ENCODE measurements around the gene BMAL1.

Gene BMAL1

GRCh38 chr11:13260963-13261588, 16.5 kb upstream of the BMAL1 start:
- H3K4me3 ChIP-seq (ENCODE audit: low read length in 2 of 2) = peak overlapping the region in 1 of 2 donors; percentile 50
- H3K27ac ChIP-seq (ENCODE audit: low read length) = peak overlapping the region; percentile 68
- H3K9ac ChIP-seq (ENCODE audit: low read length in 2 of 2) = no peak overlapping the region
- no peaks in the 10 kb centered on the region for H3K27me3 ChIP-seq (ENCODE audit: control insufficient read depth in 1 of 2, insufficient read depth in 2 of 2, low read length in 2 of 2)
- no peaks in the 10 kb centered on the region for H3K36me3 ChIP-seq (ENCODE audit: control insufficient read depth in 2 of 2, insufficient read depth in 2 of 2, low read length in 2 of 2)
- H3K4me1 ChIP-seq (ENCODE audit: control insufficient read depth, insufficient read depth, low read length) = peaks cover 22% of the 10 kb centered on the region
- no peaks in the 10 kb centered on the region for H3K9me3 ChIP-seq (ENCODE audit: control insufficient read depth in 2 of 2, low read length in 2 of 2)

GRCh38 chr11:13261591-13262061, 16.0 kb upstream of the BMAL1 start:
- H3K36me3 ChIP-seq (ENCODE audit: control insufficient read depth in 2 of 2, insufficient read depth in 2 of 2, low read length in 2 of 2) = no peaks in the 10 kb centered on the region
- no peaks in the 10 kb centered on the region for H3K27me3 ChIP-seq (ENCODE audit: control insufficient read depth in 1 of 2, insufficient read depth in 2 of 2, low read length in 2 of 2)
- H3K4me3 ChIP-seq (ENCODE audit: low read length in 2 of 2) = peak overlapping the region in 1 of 2 donors; percentile 50
- H3K9ac ChIP-seq (ENCODE audit: low read length in 2 of 2) = no peak overlapping the region
- H3K27ac ChIP-seq (ENCODE audit: low read length) = peak overlapping the region; percentile 68
- no peaks in the 10 kb centered on the region for H3K9me3 ChIP-seq (ENCODE audit: control insufficient read depth in 2 of 2, low read length in 2 of 2)
- peaks cover 22% of the 10 kb centered on the region for H3K4me1 ChIP-seq (ENCODE audit: control insufficient read depth, insufficient read depth, low read length)

GRCh38 chr11:13262096-13262495, 15.5 kb upstream of the BMAL1 start:
- peaks cover 22% of the 10 kb centered on the region for H3K4me1 ChIP-seq (ENCODE audit: control insufficient read depth, insufficient read depth, low read length)
- no peaks in the 10 kb centered on the region for H3K36me3 ChIP-seq (ENCODE audit: control insufficient read depth in 2 of 2, insufficient read depth in 2 of 2, low read length in 2 of 2)
- peak overlapping the region; percentile 68 for H3K27ac ChIP-seq (ENCODE audit: low read length)
- H3K9me3 ChIP-seq (ENCODE audit: control insufficient read depth in 2 of 2, low read length in 2 of 2) = no peaks in the 10 kb centered on the region
- H3K4me3 ChIP-seq (ENCODE audit: low read length in 2 of 2) = no peak overlapping the region
- no peaks in the 10 kb centered on the region for H3K27me3 ChIP-seq (ENCODE audit: control insufficient read depth in 1 of 2, insufficient read depth in 2 of 2, low read length in 2 of 2)
- no peak overlapping the region for H3K9ac ChIP-seq (ENCODE audit: low read length in 2 of 2)

- Histone ChIP-seq H3K27ac (ENCODE audit: low read length) (no peak overlapping the region), H3K27me3 (ENCODE audit: control insufficient read depth in 1 of 2, insufficient read depth in 2 of 2, low read length in 2 of 2) (no peaks in the 10 kb centered on the region), H3K4me3 (ENCODE audit: low read length in 2 of 2) (no peak overlapping the region), H3K36me3 (ENCODE audit: control insufficient read depth in 2 of 2, insufficient read depth in 2 of 2, low read length in 2 of 2) (no peaks in the 10 kb centered on the region), H3K9ac (ENCODE audit: low read length in 2 of 2) (no peak overlapping the region), H3K4me1 (ENCODE audit: control insufficient read depth, insufficient read depth, low read length) (no peaks in the 10 kb centered on the region), H3K9me3 (ENCODE audit: control insufficient read depth in 2 of 2, low read length in 2 of 2) (no peaks in the 10 kb centered on the region)
Measured at GRCh38 chr11:13268791-13269190, 8.8 kb upstream of the BMAL1 start.

DNA sequence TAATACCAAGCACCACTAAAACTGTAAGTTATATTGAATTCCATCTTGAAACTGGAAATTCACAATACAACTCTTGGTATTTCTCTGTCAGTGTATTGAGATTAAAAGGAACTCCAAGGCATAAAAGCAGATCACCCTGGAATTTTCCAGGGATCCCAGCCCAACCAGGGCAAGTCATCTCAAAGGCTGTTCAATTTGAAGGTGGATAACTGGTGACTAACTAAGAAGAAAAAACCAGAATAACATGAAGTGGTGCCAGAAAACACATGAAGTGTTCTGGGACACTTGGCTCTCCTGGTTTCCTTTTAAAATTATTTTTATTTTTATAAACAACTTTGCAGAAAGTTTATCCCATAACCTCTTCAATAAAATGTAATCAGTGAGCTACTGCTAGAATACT, 7.8 kb upstream of the BMAL1 start:
- Histone ChIP-seq H3K9me3 (ENCODE audit: control insufficient read depth in 2 of 2, low read length in 2 of 2) (no peaks in the 10 kb centered on the region), H3K36me3 (ENCODE audit: control insufficient read depth in 2 of 2, insufficient read depth in 2 of 2, low read length in 2 of 2) (no peaks in the 10 kb centered on the region), H3K27me3 (ENCODE audit: control insufficient read depth in 1 of 2, insufficient read depth in 2 of 2, low read length in 2 of 2) (no peaks in the 10 kb centered on the region), H3K27ac (ENCODE audit: low read length) (no peak overlapping the region), H3K9ac (ENCODE audit: low read length in 2 of 2) (no peak overlapping the region), H3K4me3 (ENCODE audit: low read length in 2 of 2) (no peak overlapping the region), H3K4me1 (ENCODE audit: control insufficient read depth, insufficient read depth, low read length) (no peaks in the 10 kb centered on the region)

DNA sequence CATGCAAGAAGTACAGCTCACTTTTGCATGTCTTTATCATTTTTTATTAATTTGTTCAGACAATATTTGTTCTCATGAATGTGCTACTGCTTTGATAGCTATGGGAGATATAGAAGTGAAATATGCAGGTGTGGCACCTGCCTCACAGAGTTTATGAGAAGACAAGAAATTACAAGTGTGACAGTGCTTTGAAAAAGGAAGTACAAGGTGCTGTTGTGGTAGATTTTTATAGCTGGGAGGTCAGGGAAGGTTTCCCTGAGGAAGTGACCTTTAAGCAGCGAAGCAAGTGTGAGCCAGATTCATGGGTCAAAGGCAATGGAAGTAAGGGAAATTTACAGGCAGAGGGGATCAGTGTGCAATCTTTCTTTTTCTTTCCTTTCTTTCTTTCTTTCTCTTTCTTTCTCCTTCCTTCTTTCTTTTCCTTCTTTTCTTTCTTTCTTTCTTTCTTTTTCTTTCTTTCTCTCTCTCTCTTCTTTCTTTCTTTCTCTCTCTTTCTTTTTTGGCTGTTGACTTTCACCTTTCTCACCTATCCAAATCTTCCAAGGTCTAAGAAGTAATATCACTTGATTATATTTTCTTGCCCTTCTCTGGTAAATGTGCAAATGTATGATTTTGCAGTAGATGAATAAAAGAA, 6.4 kb upstream of the BMAL1 start:
- Histone ChIP-seq H3K27me3 (ENCODE audit: control insufficient read depth in 1 of 2, insufficient read depth in 2 of 2, low read length in 2 of 2) (no peaks in the 10 kb centered on the region), H3K4me1 (ENCODE audit: control insufficient read depth, insufficient read depth, low read length) (peaks cover 1% of the 10 kb centered on the region), H3K27ac (ENCODE audit: low read length) (no peak overlapping the region), H3K4me3 (ENCODE audit: low read length in 2 of 2) (no peak overlapping the region), H3K9ac (ENCODE audit: low read length in 2 of 2) (no peak overlapping the region), H3K9me3 (ENCODE audit: control insufficient read depth in 2 of 2, low read length in 2 of 2) (no peaks in the 10 kb centered on the region), H3K36me3 (ENCODE audit: control insufficient read depth in 2 of 2, insufficient read depth in 2 of 2, low read length in 2 of 2) (no peaks in the 10 kb centered on the region)

- H3K27me3 ChIP-seq (ENCODE audit: control insufficient read depth in 1 of 2, insufficient read depth in 2 of 2, low read length in 2 of 2) = no peaks in the 10 kb centered on the region
- peaks cover 18% of the 10 kb centered on the region for H3K4me1 ChIP-seq (ENCODE audit: control insufficient read depth, insufficient read depth, low read length)
- no peaks in the 10 kb centered on the region for H3K36me3 ChIP-seq (ENCODE audit: control insufficient read depth in 2 of 2, insufficient read depth in 2 of 2, low read length in 2 of 2)
- peak overlapping the region; percentile 93 for H3K4me3 ChIP-seq (ENCODE audit: low read length in 2 of 2)
- no peaks in the 10 kb centered on the region for H3K9me3 ChIP-seq (ENCODE audit: control insufficient read depth in 2 of 2, low read length in 2 of 2)
- H3K9ac ChIP-seq (ENCODE audit: low read length in 2 of 2) = peak overlapping the region; percentile 80 to 90
- peak overlapping the region; percentile 95 for H3K27ac ChIP-seq (ENCODE audit: low read length)
Measured at GRCh38 chr11:13276454-13276831, 1.1 kb upstream of the BMAL1 start.

DNA sequence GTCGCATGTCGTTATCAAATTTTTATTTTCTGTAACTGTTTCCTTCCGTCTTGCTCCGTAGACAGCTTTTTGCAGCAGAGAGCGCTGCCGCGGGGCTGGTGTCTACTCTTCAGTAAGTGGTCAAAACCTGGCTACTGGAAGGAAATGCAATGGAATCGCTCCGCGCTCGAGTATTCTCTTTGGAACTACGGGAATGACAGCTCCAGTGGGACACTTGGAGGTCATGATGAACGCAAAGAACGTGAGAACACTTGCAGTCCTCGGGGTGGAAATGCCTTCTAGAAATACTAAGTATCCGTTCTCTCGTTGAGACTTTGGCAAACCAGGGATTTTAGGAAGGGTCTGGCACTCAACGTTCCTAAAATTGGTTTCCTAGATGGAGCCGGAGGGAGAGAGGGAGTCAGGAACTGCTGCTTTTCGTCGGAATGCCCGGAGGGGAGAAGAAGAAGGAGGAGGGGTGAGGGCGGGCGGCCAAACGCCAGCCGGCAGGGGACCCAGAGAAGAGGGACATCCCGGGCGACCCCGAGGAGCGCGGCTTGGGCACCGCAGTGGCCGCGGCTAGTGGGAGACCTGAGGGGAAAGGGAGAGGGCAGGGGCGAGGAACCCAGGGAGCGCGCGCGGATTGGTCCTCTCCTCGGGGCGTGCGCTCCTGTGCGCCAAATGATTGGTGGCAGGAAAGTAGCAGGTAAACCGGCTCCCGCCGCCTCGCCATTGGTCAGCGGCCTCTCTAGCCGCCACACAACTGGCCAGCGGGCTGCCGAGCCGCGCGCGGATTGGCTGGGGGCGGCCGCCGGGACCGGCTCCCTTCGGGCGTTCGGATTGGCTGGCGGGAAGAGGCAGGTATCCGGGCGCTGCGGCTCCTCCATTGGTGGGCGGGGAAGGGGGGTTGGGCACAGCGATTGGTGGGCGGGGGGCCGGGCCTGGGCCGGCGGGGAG, 490 bp upstream of the BMAL1 start:
- Histone ChIP-seq H3K27me3 (ENCODE audit: control insufficient read depth in 1 of 2, insufficient read depth in 2 of 2, low read length in 2 of 2) (no peaks in the 10 kb centered on the region), H3K4me3 (ENCODE audit: low read length in 2 of 2) (peak overlapping the region; percentile 93), H3K4me1 (ENCODE audit: control insufficient read depth, insufficient read depth, low read length) (peaks cover 20% of the 10 kb centered on the region), H3K9me3 (ENCODE audit: control insufficient read depth in 2 of 2, low read length in 2 of 2) (no peaks in the 10 kb centered on the region), H3K27ac (ENCODE audit: low read length) (peak overlapping the region; percentile 95), H3K9ac (ENCODE audit: low read length in 2 of 2) (peak overlapping the region; percentile 80 to 90), H3K36me3 (ENCODE audit: control insufficient read depth in 2 of 2, insufficient read depth in 2 of 2, low read length in 2 of 2) (no peaks in the 10 kb centered on the region)

DNA sequence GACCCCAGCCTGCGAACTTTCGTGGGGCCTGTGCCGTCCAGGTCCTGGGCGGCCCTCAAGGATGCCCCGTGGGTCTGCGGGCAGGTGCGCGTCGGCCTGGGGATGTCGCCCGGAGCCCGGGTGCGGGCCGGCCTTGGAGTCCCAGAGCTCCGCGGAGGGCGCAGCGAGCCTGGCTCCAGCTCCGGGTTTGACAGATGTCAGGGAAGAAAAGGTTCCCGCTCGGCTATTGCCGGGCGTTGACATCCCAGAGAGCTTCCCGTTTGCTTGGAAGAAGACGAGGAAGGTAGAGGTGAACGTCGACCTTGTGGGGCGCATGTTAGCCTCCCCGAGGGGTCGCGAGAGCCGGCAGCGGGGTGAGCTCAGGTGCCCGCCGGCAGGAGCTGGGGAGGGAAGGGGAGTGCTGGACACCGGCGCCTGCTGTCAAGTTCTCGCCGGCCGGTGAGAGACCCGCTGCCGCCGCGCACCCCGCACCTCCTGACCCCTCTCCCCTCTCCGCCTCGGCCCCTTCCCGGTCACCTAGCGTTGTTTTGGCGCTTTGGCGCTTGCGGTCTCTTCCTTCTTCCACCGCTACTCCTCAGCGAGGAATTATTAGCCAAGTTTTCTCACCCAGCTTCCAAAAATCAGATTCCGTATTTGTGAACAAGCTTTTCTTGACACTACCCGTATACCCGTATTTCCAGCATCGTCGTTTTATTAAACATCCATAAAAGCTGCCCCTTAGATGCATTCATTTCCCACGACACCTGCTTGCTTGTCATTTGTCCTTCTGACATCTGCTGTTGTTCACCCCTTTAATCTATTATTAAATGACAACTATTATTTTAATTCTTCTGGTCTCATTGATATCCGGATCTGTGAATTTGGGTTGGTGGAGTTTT, 1.3 kb downstream of the BMAL1 start:
- no peaks in the 10 kb centered on the region for H3K27me3 ChIP-seq (ENCODE audit: control insufficient read depth in 1 of 2, insufficient read depth in 2 of 2, low read length in 2 of 2)
- H3K9ac ChIP-seq (ENCODE audit: low read length in 2 of 2) = peak overlapping the region; percentile 5 to 80

GRCh38 chr11:13279487-13279834, 1.9 kb downstream of the BMAL1 start:
- Histone ChIP-seq H3K27me3 (ENCODE audit: control insufficient read depth in 1 of 2, insufficient read depth in 2 of 2, low read length in 2 of 2) (no peaks in the 10 kb centered on the region), H3K36me3 (ENCODE audit: control insufficient read depth in 2 of 2, insufficient read depth in 2 of 2, low read length in 2 of 2) (no peaks in the 10 kb centered on the region), H3K9me3 (ENCODE audit: control insufficient read depth in 2 of 2, low read length in 2 of 2) (no peaks in the 10 kb centered on the region), H3K27ac (ENCODE audit: low read length) (no peak overlapping the region), H3K4me1 (ENCODE audit: control insufficient read depth, insufficient read depth, low read length) (peaks cover 20% of the 10 kb centered on the region), H3K4me3 (ENCODE audit: low read length in 2 of 2) (peak overlapping the region in 1 of 2 donors; percentile 82), H3K9ac (ENCODE audit: low read length in 2 of 2) (no peak overlapping the region)

More for the DNA sequence above, 1.3 kb downstream of the BMAL1 start:
- H3K4me3 ChIP-seq (ENCODE audit: low read length in 2 of 2) = peak overlapping the region; percentile 82 to 92
- no peaks in the 10 kb centered on the region for H3K36me3 ChIP-seq (ENCODE audit: control insufficient read depth in 2 of 2, insufficient read depth in 2 of 2, low read length in 2 of 2)
- no peaks in the 10 kb centered on the region for H3K9me3 ChIP-seq (ENCODE audit: control insufficient read depth in 2 of 2, low read length in 2 of 2)
- peak overlapping the region; percentile 79 for H3K27ac ChIP-seq (ENCODE audit: low read length)
- H3K4me1 ChIP-seq (ENCODE audit: control insufficient read depth, insufficient read depth, low read length) = peaks cover 20% of the 10 kb centered on the region

Data from stomach smooth muscle (tissue), 2 donors.